GM19467 (cell line): ENCODE results near the gene GRIA3.

Experiments used
- ATAC-seq: cut with Tn5 transposase; IDR thresholded peaks from one replicate; pipeline ENCODE4 v1.9.1; 2021; ENCODE audit warnings: mild to moderate bottlenecking, moderate library complexity; ENCODE audit not compliant: unreplicated experiment

Gene GRIA3

DNA sequence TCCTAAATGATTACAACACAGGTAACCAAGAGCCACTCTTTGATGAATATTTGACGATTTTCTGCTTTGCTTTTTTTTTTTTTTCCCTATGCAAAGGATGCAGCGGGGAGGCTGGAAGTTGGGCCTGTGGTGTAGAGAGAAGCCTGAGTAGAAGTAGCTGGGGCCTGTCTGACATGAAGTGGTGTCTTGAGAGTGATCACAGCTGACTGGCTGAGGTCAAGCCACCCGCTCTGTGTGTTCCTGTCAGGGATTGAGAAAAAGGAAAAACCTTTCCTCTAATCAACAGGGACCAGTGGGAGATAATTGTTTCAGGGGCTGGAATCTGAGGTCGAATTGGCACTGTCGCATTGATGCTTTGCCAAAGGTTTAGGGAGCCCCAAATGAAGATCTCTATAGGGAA is 258.7 kb downstream of the GRIA3 start:
- ATAC-seq: no peak

DNA sequence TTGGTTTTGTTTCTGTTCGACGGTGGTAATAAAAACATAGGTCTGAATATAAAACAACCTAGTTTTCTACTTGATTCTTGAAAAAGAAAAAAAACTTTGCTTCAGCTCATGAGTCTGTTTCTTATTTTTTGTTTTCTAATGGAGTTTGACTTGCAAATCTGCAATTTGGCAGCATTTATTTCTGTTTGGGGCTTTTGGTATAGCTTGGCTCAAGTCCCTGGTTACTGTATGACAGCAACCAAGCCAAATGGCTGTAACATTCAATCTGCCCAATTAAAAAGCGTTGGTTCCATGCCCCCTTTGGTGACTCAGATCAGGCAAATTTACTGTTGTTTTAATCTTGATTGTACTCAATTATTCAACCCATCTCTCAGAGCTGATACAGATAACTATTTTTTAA is 263.4 kb downstream of the GRIA3 start:
- no peak for ATAC-seq

DNA sequence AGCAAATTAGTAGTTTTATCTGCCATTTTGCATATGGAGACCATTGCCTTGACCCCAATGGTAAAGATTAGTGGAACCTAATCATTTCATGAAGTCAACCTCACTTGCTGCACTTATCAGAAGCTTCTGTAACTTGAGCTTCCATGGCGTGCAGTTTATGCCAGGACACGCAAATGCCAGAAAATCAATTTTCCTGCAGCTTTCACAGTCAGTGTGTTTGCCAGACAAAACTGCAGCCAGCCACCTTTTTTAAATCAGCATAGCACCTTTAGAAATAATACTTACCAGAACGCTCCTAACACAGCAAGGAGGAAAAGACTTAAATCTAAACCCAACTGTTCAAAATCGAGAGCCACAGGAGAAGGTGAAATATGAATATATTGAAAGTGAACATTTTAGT is 265.3 kb downstream of the GRIA3 start:
- ATAC-seq: no peak

DNA sequence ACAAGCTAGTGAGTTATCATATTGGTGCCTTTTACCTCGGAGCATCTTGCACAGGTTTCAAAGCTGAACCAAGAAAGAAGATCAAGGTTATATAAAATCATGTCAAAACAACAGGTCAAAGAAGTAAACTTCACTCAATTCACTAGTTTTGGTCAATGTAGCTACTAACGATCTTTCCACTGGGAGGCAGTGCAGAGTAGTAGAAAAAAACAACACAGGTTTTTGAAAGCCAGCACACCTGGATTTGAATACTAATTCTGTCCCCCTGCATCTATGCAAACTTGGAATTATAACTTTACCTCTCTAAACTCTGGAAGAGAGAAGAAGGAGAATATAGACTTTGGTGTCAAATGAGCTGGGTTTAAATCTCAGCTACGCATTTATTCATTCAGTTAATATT is 266.1 kb downstream of the GRIA3 start:
- ATAC-seq: no peak

DNA sequence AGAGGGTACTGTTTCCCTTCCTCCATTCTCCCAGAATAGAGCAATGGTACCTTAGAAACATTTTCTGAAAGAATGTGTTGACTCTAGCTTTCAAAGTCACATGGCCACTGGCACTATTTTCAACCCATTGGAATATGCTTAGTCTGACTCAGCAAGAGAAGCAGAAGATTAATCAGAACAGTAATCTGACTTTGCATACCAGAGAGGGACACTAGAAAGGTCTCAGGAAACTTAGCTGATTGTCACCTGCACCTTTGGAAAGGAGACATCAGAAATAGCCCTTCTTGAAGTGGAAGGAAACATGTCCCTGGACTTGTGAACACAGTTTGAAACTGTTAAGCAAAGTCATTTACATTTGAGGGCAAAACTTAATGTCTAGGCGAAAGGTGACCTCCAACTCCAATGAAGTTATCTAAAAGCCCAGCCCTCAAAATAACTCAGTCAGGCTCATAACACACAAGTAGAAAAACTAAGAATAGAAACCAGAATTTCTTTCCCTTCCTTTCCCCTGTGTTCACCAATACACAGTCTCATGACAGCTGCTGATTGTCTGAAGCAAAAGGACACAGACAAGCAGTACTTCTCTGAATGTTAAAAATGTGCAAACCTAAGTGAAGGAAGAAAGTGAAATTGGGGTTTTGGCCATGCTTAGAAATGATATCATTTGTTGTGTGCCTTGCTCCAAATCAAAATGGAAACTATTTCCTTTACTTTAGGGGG is 270.8 kb downstream of the GRIA3 start:
- no peak for ATAC-seq

DNA sequence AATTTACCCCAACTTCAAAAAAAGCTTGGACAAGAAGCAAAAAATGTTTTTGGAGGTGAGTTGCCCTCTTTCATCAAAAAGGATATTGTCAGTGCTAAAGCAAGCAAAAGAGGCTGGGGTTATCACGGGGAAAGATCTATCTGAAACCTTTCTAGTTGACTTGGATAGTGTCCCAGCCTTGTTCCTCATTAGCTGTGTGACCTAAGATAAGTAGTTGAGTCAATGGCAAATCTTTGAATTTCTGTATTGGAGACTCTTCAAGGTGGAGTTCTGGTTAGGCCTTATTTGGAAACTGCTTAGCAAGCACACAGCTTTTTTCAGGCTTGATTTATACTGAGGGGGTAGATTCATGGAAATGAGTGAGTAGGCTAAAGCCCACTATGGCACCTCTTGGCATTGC is 271.6 kb downstream of the GRIA3 start:
- no peak for ATAC-seq

DNA sequence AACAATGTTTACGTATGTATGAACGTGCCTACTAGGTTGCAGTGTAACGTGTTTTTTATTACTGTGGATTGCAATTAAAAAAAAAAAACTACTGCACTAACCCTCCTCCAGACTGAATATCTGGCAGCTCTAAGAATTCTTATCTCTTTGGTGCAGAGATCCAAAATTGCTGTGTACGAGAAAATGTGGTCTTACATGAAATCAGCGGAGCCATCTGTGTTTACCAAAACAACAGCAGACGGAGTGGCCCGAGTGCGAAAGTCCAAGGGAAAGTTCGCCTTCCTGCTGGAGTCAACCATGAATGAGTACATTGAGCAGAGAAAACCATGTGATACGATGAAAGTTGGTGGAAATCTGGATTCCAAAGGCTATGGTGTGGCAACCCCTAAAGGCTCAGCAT is 280.6 kb downstream of the GRIA3 start:
- ATAC-seq: no peak

DNA sequence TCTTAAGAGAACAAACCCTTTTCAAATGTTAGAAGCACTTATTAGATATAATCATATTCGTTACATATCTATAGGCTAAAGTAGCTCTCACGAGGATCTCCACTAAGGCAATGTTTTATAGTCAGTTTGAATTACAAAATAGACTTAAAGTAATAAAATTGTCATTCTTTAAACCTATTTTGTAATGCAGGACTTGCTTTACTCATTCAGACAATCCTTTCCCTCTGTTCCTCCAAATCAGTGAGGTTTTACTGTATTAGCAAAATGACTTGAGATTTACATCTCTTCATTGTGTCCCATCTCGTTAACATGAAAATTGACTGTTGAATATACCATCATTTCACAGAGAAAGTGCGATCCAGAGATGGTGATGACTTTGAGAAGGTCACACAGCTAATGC is 284.4 kb downstream of the GRIA3 start:
- ATAC-seq: no peak

DNA sequence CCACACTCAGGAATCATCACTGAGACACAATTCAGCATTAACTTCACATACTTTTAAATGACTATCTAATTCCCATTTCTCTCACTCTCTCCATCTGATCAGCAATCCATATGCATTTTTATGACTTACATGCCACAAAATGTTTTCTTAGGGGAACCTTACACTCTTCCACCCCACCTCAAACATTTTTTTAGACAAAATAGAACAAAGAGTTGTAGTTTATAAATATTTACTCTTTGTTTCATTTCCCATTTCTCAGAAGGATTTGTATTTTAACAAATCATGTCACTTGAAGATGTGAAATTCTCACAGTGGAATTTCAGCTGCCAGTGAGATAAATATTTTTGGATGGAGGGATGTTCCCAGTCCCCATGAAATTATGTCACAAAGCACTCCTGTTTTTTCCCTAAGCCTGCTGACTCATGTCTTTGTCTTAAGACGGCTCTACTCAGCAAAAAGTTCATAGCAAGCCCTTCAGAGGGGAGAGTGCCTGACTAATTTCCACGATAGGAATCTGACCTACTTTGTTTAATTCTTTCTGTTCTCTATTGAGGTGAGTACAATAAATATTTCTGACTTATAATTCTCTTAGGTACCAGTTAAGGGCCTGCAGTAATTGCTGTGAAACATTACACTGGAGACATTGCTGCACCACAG is 291.1 kb downstream of the GRIA3 start:
- ATAC-seq: no peak

DNA sequence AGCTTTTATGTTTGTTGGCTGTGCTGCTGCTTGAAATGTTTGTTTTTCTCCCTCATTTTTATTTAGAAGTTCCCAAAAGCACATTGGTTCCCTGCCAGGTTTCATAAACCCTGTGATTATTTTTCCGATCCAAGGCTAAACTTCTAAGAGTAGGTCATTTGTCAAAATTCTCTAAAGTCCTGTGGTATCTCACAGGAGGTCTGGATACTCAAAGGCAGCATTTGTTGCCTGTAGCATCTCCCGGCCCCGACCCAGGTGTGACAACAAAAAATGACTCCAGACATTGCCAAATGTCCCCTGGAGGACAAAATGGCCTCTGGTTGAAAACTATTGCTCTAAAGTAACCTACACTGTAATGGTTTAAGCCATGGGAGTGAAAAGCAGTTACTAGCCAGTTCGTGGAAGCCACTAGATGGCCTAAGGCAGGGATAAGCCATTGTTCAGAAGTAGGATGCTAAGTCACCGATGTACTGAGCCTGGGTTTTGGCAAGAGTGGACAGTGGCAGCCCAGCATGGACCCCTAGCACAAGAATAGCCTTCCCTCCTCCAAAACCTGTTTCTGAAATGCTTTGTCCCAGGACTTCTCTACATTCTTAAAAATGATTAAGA is 292.6 kb downstream of the GRIA3 start:
- no peak for ATAC-seq

DNA sequence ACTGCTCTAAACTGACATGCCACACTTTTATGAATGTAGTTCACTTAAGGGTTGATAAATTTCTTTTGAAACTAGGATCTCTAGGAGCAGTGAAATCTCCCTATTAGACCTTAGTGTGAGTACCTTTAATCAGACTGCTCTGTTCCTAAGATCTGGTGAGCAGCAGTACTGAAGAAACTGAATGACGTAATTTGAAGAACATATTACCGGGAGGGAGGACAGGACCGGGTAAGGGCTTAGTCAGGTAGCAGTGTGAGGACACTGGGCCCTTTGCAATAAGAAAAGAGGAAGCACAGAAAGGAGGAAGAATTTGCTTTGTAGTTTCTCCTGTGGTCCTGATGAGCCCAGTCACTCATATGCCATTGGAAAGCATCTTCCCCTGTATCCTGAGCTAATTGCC is 293.6 kb downstream of the GRIA3 start:
- no peak for ATAC-seq

DNA sequence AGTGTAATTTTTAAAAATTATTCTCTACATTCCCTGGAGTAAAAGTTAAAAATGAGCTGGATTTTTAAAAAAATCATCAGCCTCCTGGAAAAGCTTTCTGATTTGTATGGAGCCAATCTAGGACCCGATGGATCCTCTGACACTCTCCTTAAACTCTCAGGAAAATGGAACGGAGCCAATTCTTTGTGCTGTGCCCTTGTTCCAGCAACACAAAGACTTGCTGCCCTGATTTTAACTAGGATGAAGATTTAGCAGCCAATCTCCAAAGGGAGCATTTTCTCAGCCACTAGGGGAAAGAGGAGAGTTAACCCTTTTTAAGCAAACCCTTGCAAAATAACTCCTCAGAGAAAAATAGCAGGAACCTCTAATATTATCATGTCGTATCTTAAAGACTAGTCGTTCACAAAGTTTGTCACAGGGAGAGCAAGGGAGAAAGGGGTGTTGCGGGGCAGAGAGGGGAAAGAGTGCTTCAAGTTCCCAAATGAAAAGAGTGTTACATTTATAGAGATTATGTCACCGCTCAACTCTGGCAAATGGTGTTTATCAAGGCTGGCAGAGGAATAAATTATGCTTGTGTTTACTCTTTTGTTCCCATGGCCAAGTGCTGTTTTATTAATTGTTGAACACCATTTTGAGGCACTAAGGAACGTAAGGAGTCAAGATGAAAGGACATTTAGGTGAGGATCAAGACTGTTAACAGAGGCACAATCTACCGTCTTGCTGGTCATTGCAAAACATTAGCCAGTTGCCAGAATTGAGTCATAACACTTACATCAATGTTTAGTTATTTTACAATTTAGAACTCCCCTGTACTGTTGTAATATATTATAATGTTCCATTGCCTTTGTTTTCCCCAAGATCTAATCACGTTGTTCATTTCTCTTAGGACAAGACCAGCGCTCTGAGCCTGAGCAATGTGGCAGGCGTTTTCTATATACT is 298.1 kb downstream of the GRIA3 start:
- no peak for ATAC-seq

DNA sequence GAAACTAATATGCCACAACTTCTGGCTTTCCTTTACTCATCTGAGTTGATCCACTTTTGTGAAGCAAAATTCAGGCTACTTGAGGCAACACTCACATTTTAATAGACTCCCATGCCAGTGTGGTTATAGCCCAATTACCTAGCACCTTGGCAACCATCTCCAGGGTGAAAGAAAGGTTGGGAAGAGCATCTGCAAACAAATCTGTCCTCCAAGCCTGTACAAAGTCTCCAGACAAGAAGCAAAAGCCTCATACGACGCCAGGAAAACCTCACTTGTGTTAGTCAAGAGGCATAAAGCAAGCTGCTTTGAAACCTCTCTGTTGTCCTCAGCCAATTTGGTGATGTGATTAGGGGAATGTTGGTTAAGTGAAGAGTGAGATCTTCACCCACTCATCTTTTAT is 302.2 kb downstream of the GRIA3 start:
- ATAC-seq: no peak

DNA sequence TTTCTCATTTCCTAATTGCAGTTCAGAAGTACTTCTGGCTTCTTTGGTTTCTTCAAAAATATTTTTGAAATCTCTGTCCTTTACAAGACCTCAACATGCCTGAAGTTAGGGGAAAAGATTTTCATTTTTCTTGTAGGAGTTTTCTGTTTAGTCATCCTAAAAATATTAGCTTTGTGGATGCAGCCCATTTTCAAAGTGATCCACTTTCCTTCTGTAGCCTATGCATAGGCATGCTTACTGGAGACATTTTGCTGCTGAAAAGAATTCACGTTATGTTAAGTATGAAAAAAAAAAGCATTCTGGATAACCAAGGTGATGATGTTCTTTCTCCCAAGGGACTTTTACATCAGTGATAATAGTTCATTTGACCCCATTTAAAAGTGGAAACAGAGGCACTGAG is 303.2 kb downstream of the GRIA3 start:
- ATAC-seq: no peak

DNA sequence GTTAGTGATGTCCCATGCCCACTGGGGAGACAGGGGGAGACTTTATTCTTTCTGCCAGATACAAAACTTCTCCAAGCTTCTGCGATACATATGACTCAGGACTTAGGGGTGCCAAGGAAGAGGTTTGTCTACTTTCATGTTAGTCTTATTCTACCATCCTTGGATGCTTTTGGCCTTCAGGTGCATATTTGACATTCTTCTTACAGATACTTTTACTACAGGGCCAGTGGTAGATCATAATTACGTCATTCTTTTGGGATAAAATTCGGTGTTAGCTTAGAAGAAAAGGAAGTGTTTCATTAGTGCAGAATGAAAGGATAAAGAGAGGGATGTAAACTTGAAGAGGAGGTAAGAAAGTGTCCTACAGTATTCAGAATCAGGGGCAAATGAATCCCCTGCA is 303.6 kb downstream of the GRIA3 start:
- no peak for ATAC-seq

DNA sequence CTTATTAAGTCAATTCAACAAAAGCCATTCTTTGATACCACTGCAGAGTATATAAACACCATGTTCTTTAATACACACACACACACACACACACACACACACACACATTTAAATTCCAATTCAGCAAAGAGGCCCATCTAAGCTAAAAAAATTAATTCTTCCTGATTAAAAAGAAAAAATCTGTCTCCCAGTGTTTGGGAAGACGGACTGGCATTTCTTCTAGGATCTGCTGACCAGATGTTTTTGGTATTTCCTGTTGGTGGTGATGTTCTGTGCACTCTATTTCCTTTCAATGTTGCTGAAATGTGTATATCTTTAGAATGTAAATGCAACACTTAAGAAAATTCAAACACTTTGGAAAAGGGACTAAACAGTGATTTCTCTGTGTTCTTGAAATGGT is 304.9 kb downstream of the GRIA3 start:
- ATAC-seq: no peak

DNA sequence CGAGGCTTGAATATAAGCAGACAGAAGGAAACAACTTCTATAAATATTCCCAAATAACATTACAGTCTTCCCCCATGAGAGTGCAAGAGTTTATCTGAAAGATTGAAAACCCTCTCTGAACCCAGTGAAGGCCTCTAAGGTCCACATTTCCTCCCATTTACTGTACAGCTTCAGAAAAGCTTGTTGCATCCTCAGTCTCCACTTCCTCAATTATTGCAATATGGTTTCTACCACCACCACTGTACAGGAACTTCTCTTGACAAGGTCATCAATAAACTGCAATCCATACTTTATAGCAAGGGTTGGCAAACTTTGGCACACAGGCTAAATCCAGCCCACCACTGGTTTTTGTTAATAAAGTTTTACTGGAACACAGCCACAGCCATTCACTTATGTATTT is 309.8 kb downstream of the GRIA3 start:
- ATAC-seq: no peak

DNA sequence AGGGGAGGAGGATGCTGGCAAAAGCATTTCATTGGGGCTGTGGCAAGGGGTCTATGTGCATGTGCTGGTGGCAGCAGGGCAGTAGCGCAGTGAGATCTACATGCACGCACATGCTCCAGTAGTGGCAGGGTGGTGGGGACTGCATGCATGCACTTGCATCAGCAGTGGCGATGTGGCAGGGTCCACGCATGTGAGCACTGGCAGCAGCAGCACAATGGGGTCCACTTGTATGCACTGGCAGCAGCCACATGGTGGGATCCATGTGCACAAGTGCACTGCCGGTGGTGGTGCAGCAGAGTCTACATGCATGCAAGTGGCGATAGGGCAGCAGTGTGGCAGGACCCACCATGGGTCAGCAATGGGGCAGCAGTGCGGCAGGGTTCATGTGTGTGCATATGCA is 315.7 kb downstream of the GRIA3 start:
- ATAC-seq: no peak

DNA sequence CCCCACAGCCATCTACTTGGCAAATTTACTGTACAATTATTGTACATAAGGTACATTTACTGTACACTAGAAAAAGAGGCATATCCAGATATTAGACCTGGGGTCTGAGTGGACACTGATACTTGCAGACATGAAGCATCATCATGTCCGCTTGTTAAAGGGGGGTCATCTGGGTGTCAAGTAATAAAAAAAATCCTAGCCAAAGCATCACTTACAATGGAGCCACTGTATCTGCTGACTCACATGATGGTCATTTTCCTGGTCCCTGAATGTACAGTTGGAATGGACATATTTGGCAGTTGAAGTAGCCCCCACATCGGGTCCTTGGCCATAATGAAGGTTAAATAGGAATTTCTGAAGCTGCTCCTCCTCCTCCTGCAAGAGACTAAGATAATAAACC is 320.0 kb downstream of the GRIA3 start:
- ATAC-seq: no peak

DNA sequence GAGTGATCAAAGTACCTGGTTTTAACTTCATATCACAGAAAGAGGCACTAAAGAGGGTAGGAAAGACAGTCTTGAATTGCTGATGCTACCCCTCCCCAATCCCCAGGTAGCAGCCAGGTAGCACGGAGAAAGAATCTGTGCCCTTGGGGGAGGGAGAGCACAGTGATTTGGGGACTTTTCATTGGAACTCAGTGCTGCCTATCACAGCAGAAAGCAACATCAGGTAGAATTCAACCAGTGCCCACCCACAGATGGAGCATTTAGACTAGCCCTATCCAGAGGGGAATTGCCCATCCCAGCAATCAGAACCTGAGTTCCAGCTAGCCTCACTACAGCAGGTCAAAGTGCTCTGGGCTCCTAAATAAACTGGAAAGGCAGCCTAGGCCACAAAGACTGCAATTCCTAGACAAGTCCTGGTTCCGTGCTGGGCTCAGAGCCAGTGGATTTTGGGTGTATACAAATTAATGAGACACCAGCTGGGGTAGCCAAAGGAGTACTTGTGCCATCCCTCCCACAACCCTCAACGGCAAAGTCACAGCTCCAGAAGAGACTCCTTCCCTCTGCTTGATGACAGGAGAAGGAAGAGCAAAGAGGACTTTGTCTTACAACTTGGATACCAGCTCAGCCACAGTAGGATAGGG is 320.7 kb downstream of the GRIA3 start:
- ATAC-seq: no peak
